Immature natural killer cell (primary cell): ENCODE results near the gene ATP5PO. TPM values are rescaled to one million over a fixed set of nuclear protein-coding genes. Genes with fewer than 3 reads are reported as not detected.
A peak's percentile ranks its signal among the peaks of the same experiment; 100 is the strongest.
"Not testable (repeated sequence)": the region's sequence is repeated elsewhere in the genome, so short reads cannot be mapped to it uniquely, and the experiment has no call there.

Experiments
- DNase-seq, 3 donors: peaks; one replicate each; pipeline ENCODE4 v3.0.0; 2022; ENCODE audit warnings: mixed read lengths in 1 of 3
- H3K27ac Mint-ChIP-seq, 6 donors: one replicate each; pipeline ENCODE4 v1.8.0; 2020; ENCODE audit warnings: mixed read lengths in 6 of 6, mild to moderate bottlenecking in 5 of 6, inconsistent platforms in 4 of 6, moderate library complexity in 3 of 6
- H3K27me3 Mint-ChIP-seq, 3 donors: one replicate each; pipeline ENCODE4 v1.8.0; 2020 to 2021; ENCODE audit warnings: low read depth in 3 of 3, mild to moderate bottlenecking in 3 of 3, mixed read lengths in 3 of 3, moderate library complexity in 3 of 3, inconsistent platforms in 1 of 3
- H3K36me3 Mint-ChIP-seq, 3 donors: one replicate each; pipeline ENCODE4 v1.8.0; 2020; ENCODE audit warnings: mixed read lengths in 3 of 3, inconsistent platforms in 2 of 3, mild to moderate bottlenecking in 2 of 3
- H3K4me1 Mint-ChIP-seq, 2 donors: one replicate each; pipeline ENCODE4 v1.8.0; 2020; ENCODE audit warnings: inconsistent platforms in 2 of 2, mild to moderate bottlenecking in 2 of 2, mixed read lengths in 2 of 2, moderate library complexity in 1 of 2
- H3K4me3 Mint-ChIP-seq, 5 donors: one replicate each; pipeline ENCODE4 v1.8.0; 2020; ENCODE audit warnings: mild to moderate bottlenecking in 5 of 5, mixed read lengths in 5 of 5, inconsistent platforms in 3 of 5, moderate library complexity in 3 of 5
- H3K9me3 Mint-ChIP-seq, 6 donors: one replicate each; pipeline ENCODE4 v1.8.0; 2020; ENCODE audit warnings: mild to moderate bottlenecking in 6 of 6, mixed read lengths in 6 of 6, inconsistent platforms in 4 of 6, moderate library complexity in 3 of 6
- polyA plus RNA-seq, 3 donors: library from polyadenylated mRNA; unstranded; fragments of 300-500 nt; fragmentation: Illumina TruSeq; gene quantifications; one replicate each; pipeline ENCODE4 v1.2.3, GENCODE V29; 2021

ATP5PO gene
- polyA plus RNA-seq, 3 donors from 2014 or later: 280 to 387 (median 352) TPM

DNA sequence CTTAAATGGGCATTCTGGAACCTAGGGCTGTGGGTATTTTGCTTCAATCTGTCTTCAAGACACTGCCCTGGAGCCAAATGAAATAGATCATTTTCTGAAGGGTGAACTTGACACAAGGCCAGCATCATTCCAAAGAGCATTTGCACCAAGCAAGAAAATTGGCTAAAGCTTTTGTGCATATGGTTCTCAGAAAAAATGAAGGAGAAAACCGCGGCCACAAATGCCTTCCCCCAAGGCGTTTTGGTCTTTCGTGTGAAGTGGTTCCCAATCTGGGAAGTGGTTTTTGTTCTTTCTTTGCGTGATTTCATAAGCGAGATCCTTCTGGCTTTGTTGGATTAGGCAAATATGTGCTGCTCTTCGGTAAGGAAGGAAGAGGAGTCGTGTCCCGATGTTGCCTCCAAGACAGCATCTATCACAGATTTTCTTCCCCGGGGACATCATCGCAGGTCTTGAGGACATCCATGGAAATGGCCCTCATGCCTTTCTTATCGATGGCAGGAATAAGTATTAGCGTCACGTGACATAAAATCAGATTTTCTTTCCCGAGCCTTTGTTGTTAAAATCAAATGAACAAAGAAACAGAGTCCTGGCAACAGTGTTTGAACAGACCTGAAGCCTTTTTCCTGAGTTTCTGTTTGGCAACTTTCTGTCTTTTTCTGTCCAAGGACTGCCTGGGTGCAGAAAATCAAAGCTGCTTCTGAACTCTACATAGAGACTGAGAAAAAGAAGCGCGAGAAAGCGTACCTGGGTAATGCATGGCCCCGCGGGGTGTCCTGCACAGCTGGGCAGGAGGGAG is 31.0 kb downstream of the ATP5PO start:
- Mint-ChIP-seq H3K4me1 (no peaks in the 10 kb centered on the region), H3K36me3 (no peaks in the 10 kb centered on the region), H3K27ac (no peak overlapping the region), H3K4me3 (no peak overlapping the region), H3K27me3 (peaks cover 0 to 7% (median 0%) of the 10 kb centered on the region in 3 donors), H3K9me3 (no peaks in the 10 kb centered on the region)
- no peak for DNase-seq

DNA sequence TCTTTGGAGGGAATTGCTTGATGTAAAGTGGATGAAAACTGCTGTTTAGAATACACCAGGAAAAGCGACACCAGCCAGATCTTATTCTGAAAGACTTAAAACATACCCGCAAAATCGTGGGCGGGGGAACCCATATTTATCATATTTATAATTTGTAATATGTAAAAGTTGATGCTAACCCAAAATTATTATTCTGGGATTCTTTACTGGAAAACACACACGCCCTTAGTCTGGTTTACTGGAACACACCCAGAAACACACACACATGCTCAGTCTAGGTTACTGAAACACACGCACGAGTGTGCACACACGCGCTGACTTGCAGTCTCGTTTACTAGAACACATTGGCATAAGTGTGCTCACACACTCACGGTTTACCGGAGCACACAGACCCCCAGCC is 32.5 kb downstream of the ATP5PO start:
- Mint-ChIP-seq H3K4me1 (no peaks in the 10 kb centered on the region), H3K4me3 (no peak overlapping the region), H3K9me3 (no peaks in the 10 kb centered on the region), H3K27me3 (peaks cover 0 to 5% (median 0%) of the 10 kb centered on the region in 3 donors), H3K27ac (no peak overlapping the region), H3K36me3 (no peaks in the 10 kb centered on the region)
- DNase-seq: no peak

GRCh38 chr21:33881689-33882440 is 33.7 kb downstream of the ATP5PO start:
- Mint-ChIP-seq H3K4me1 (no peaks in the 10 kb centered on the region), H3K9me3 (no peaks in the 10 kb centered on the region), H3K27ac (no peak overlapping the region), H3K27me3 (peaks cover 0 to 7% (median 0%) of the 10 kb centered on the region in 3 donors), H3K4me3 (no peak overlapping the region), H3K36me3 (no peaks in the 10 kb centered on the region)
- DNase-seq: no peak

DNA sequence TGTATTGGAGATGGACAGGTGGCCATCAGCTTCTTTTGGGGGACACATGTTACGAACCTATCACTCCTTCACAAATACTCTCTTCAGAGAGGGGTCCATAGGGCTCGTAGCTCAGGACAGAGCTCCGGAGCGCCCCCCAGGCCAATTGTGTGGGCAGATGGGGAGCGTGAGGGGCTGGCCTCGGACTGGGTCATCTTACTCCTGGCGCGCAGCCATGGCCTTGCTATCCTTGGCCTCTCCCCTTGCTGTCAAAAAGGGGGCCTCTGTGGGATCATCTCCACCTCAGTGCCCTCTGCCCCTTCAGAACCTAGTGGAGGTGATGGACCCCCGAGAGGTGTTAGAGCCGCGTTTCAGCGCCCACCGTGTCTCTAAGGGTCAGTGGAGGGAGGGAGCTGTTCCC is 35.0 kb downstream of the ATP5PO start:
- Mint-ChIP-seq H3K9me3 (no peaks in the 10 kb centered on the region), H3K27ac (no peak overlapping the region), H3K4me1 (no peaks in the 10 kb centered on the region), H3K4me3 (no peak overlapping the region), H3K27me3 (peaks cover 0 to 13% (median 0%) of the 10 kb centered on the region in 3 donors), H3K36me3 (no peaks in the 10 kb centered on the region)
- DNase-seq: no peak

- peaks cover 0 to 13% (median 0%) of the 10 kb centered on the region in 3 donors for H3K27me3 Mint-ChIP-seq
- H3K4me3 Mint-ChIP-seq: no peak overlapping the region
- no peaks in the 10 kb centered on the region for H3K9me3 Mint-ChIP-seq
- H3K4me1 Mint-ChIP-seq: no peaks in the 10 kb centered on the region
- no peak overlapping the region for H3K27ac Mint-ChIP-seq
- DNase-seq: no peak
- H3K36me3 Mint-ChIP-seq: no peaks in the 10 kb centered on the region
Observed at GRCh38 chr21:33878824-33879223, 36.8 kb downstream of the ATP5PO start.

GRCh38 chr21:33875026-33875695 is 40.4 kb downstream of the ATP5PO start:
- H3K27me3 Mint-ChIP-seq: peaks cover 0 to 13% (median 0%) of the 10 kb centered on the region in 3 donors
- no peak overlapping the region for H3K4me3 Mint-ChIP-seq
- no peaks in the 10 kb centered on the region for H3K9me3 Mint-ChIP-seq
- H3K4me1 Mint-ChIP-seq: no peaks in the 10 kb centered on the region
- no peak overlapping the region for H3K27ac Mint-ChIP-seq
- no peak for DNase-seq
- H3K36me3 Mint-ChIP-seq: no peaks in the 10 kb centered on the region

DNA sequence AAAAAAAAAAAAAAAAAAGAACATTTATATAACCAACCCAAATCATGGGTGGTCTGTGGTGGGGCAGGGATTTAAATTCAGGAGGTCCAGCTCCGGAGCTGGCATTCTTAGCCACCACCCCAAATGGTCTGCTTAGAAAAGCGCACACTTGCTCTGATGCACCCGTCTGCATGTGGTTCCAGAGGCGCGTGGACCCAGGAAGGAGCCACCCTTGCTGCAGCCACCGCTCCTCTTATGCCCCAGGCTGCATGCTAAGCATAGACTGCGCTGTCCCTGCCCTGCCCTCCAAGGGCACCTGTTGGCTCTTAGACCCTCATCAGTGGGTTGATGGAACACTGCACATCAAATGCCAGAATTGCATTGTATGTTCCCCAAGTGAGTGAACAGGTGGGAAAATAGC is 41.4 kb downstream of the ATP5PO start:
- Mint-ChIP-seq H3K9me3 (no peaks in the 10 kb centered on the region), H3K27ac (no peak overlapping the region)

DNA sequence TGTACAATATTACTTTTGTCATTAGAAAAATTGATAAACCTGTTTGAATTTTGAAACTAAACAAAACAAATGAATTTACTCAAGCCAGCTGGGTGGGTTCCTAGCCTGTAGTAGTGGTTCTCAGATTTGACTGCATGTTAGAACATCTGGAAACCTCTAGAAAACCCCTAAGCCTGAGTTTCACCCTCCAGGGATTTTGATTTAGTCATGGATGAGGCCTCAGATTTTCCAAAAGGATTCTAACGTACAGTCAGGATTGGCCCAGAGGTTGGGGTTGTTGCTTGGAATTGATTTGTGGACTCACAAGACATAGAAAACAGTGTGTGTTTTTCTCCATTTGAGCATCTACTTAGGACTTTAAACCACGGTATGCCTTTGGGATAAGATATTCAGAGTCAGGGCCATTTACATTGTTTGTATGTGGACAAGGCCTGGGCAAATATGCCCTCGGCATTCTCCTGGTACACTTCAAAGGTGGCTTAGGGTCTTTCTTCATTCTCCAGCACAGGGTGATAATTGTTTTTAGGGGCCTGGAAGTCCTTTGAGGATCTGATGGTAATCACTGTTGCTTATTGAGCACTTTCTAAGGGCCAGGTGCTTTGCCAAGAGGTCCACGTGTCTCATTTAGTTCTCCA is 42.6 kb downstream of the ATP5PO start:
- Mint-ChIP-seq H3K9me3 (no peaks in the 10 kb centered on the region), H3K27ac (no peak overlapping the region), H3K4me3 (no peak overlapping the region), H3K27me3 (peaks cover 0 to 13% (median 0%) of the 10 kb centered on the region in 3 donors), H3K4me1 (no peaks in the 10 kb centered on the region), H3K36me3 (no peaks in the 10 kb centered on the region)
- DNase-seq: no peak

More for the DNA sequence above, 41.4 kb downstream of the ATP5PO start:
- H3K27me3 Mint-ChIP-seq: peaks cover 0 to 13% (median 0%) of the 10 kb centered on the region in 3 donors
- H3K4me3 Mint-ChIP-seq: no peak overlapping the region
- DNase-seq: no peak
- H3K4me1 Mint-ChIP-seq: no peaks in the 10 kb centered on the region
- H3K36me3 Mint-ChIP-seq: no peaks in the 10 kb centered on the region

- Mint-ChIP-seq H3K4me3 (no peak overlapping the region), H3K9me3 (no peaks in the 10 kb centered on the region), H3K27me3 (peaks cover 0 to 7% (median 4%) of the 10 kb centered on the region in 3 donors), H3K27ac (no peak overlapping the region), H3K4me1 (peaks cover 4 to 5% of the 10 kb centered on the region in 2 donors), H3K36me3 (no peaks in the 10 kb centered on the region)
- no peak for DNase-seq
Observed at GRCh38 chr21:33871171-33871570, 44.4 kb downstream of the ATP5PO start.

DNA sequence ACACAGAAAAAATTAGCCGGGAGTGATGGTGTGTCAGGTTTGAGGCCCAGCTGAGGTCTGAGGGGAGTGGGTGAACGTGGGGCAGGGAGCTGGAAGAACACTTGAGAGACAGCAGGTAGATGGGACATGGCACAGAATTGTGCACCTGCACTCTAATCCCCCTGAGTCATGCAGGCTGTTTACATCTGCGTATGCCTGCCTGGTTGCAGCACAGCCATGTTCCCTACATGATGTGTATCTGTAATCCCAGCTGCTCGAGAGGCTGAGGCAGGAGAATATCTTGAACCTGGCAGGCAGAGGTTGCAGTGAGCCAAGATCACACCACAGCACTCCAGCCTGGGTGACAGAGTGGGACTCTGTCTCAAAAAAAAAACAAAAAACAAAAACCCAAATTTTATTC is 44.8 kb downstream of the ATP5PO start:
- H3K27me3 Mint-ChIP-seq: peaks cover 0 to 4% (median 3%) of the 10 kb centered on the region in 3 donors
- no peak for DNase-seq
- no peak overlapping the region for H3K27ac Mint-ChIP-seq
- peaks cover 4 to 5% of the 10 kb centered on the region in 2 donors for H3K4me1 Mint-ChIP-seq
- no peaks in the 10 kb centered on the region for H3K9me3 Mint-ChIP-seq
- no peaks in the 10 kb centered on the region for H3K36me3 Mint-ChIP-seq
- H3K4me3 Mint-ChIP-seq: no peak overlapping the region

GRCh38 chr21:33869873-33870272 is 45.7 kb downstream of the ATP5PO start:
- DNase-seq: no peak
- Mint-ChIP-seq H3K4me1 (peaks cover 4 to 5% of the 10 kb centered on the region in 2 donors), H3K27me3 (peaks cover 0 to 6% (median 0%) of the 10 kb centered on the region in 3 donors), H3K9me3 (no peaks in the 10 kb centered on the region), H3K36me3 (no peaks in the 10 kb centered on the region), H3K4me3 (no peak overlapping the region), H3K27ac (no peak overlapping the region)

GRCh38 chr21:33867868-33868267 is 47.7 kb downstream of the ATP5PO start:
- not testable (repeated sequence) for H3K9me3 Mint-ChIP-seq, H3K4me1 Mint-ChIP-seq, H3K27me3 Mint-ChIP-seq, H3K27ac Mint-ChIP-seq, DNase-seq, H3K36me3 Mint-ChIP-seq
- peak overlapping the region; percentile 66 to 90 (median 80) for H3K4me3 Mint-ChIP-seq

DNA sequence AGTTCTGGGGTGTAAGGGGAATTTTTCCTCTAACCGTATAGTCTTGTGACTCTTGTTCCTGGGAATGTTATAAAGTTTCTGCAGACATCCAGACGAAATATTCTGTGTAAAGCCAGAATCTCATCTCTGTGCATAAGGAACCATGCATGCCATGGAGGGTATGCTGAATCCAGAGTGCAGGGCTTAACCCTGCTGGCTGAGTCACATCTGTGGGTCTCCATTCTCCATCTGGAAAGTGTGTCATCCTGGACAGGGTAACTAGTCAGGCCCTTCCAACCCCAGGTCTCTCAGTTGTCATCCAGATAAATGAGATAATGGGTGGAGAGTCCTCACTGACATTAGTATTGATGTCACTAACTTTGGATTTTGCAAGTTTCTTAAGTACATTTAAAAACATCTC is 48.8 kb downstream of the ATP5PO start:
- H3K9me3 Mint-ChIP-seq: no peaks in the 10 kb centered on the region
- no peak overlapping the region for H3K27ac Mint-ChIP-seq
- DNase-seq: no peak
- peaks cover 4 to 5% of the 10 kb centered on the region in 2 donors for H3K4me1 Mint-ChIP-seq
- peaks cover 0 to 6% (median 5%) of the 10 kb centered on the region in 3 donors for H3K27me3 Mint-ChIP-seq
- H3K36me3 Mint-ChIP-seq: no peaks in the 10 kb centered on the region
- H3K4me3 Mint-ChIP-seq: peak overlapping the region in 1 of 5 donors; percentile 9
